ENCODE data around the gene RHCG. TPM values are rescaled to one million over a fixed set of nuclear protein-coding genes. Genes with fewer than 3 reads are reported as not detected.

The RHCG gene
- total and polyA plus RNA-seq, 2 donors: 0.85 to 9.0 TPM

- 87% methylated on average over 4 of the region's 4 CpGs for WGBS
- DNase-seq (ENCODE audit: low read depth in 6 of 9, low spot score in 9 of 9): no peak
- Histone ChIP-seq H3K9me3 (ENCODE audit: control insufficient read depth in 2 of 2, insufficient read depth in 1 of 2, low read length in 1 of 2) (no peaks in the 10 kb centered on the region), H3K36me3 (ENCODE audit: control insufficient read depth in 2 of 2, insufficient read depth in 2 of 2, low read length in 1 of 2) (no peaks in the 10 kb centered on the region), H3K4me3 (ENCODE audit: low read length in 2 of 2) (no peak overlapping the region), H3K27ac (ENCODE audit: low read depth in 1 of 2, low read length in 1 of 2) (no peak overlapping the region), H3K4me1 (ENCODE audit: control insufficient read depth in 2 of 2, insufficient read depth in 2 of 2, low read length in 2 of 2) (no peaks in the 10 kb centered on the region), H3K27me3 (ENCODE audit: control insufficient read depth in 2 of 2, insufficient read depth in 1 of 2, low read length in 1 of 2) (peaks cover 0 to 4% of the 10 kb centered on the region in 2 donors)
Measured at GRCh38 chr15:89512631-89513030, 16.2 kb upstream of the RHCG start.

- no peak for DNase-seq (ENCODE audit: low read depth in 6 of 9, low spot score in 9 of 9)
- Histone ChIP-seq H3K27ac (ENCODE audit: low read depth in 1 of 2, low read length in 1 of 2) (no peak overlapping the region), H3K36me3 (ENCODE audit: control insufficient read depth in 2 of 2, insufficient read depth in 2 of 2, low read length in 1 of 2) (no peaks in the 10 kb centered on the region), H3K9me3 (ENCODE audit: control insufficient read depth in 2 of 2, insufficient read depth in 1 of 2, low read length in 1 of 2) (no peaks in the 10 kb centered on the region), H3K4me3 (ENCODE audit: low read length in 2 of 2) (no peak overlapping the region), H3K27me3 (ENCODE audit: control insufficient read depth in 2 of 2, insufficient read depth in 1 of 2, low read length in 1 of 2) (peaks cover 0 to 2% of the 10 kb centered on the region in 2 donors), H3K4me1 (ENCODE audit: control insufficient read depth in 2 of 2, insufficient read depth in 2 of 2, low read length in 2 of 2) (no peaks in the 10 kb centered on the region)
- WGBS: 81% methylated on average over 4 of the region's 4 CpGs
Measured at GRCh38 chr15:89506026-89506686, 9.8 kb upstream of the RHCG start.

GRCh38 chr15:89504166-89504565 is 7.8 kb upstream of the RHCG start:
- no peaks in the 10 kb centered on the region for H3K4me1 ChIP-seq (ENCODE audit: control insufficient read depth in 2 of 2, insufficient read depth in 2 of 2, low read length in 2 of 2)
- H3K27me3 ChIP-seq (ENCODE audit: control insufficient read depth in 2 of 2, insufficient read depth in 1 of 2, low read length in 1 of 2): peaks cover 0 to 4% of the 10 kb centered on the region in 2 donors
- no peak for DNase-seq (ENCODE audit: low read depth in 6 of 9, low spot score in 9 of 9)
- WGBS: 77% methylated on average over 4 of the region's 4 CpGs
- H3K36me3 ChIP-seq (ENCODE audit: control insufficient read depth in 2 of 2, insufficient read depth in 2 of 2, low read length in 1 of 2): no peaks in the 10 kb centered on the region
- H3K27ac ChIP-seq (ENCODE audit: low read depth in 1 of 2, low read length in 1 of 2): no peak overlapping the region
- H3K9me3 ChIP-seq (ENCODE audit: control insufficient read depth in 2 of 2, insufficient read depth in 1 of 2, low read length in 1 of 2): no peaks in the 10 kb centered on the region
- H3K4me3 ChIP-seq (ENCODE audit: low read length in 2 of 2): no peak overlapping the region

- H3K4me3 ChIP-seq (ENCODE audit: low read length in 2 of 2): no peak overlapping the region
- DNase-seq (ENCODE audit: low read depth in 6 of 9, low spot score in 9 of 9): peak in 1 of 9 donors; percentile 9
- no peaks in the 10 kb centered on the region for H3K4me1 ChIP-seq (ENCODE audit: control insufficient read depth in 2 of 2, insufficient read depth in 2 of 2, low read length in 2 of 2)
- no peaks in the 10 kb centered on the region for H3K9me3 ChIP-seq (ENCODE audit: control insufficient read depth in 2 of 2, insufficient read depth in 1 of 2, low read length in 1 of 2)
- no peak overlapping the region for H3K27ac ChIP-seq (ENCODE audit: low read depth in 1 of 2, low read length in 1 of 2)
- H3K36me3 ChIP-seq (ENCODE audit: control insufficient read depth in 2 of 2, insufficient read depth in 2 of 2, low read length in 1 of 2): no peaks in the 10 kb centered on the region
- H3K27me3 ChIP-seq (ENCODE audit: control insufficient read depth in 2 of 2, insufficient read depth in 1 of 2, low read length in 1 of 2): peaks cover 0 to 15% of the 10 kb centered on the region in 2 donors
- 84% methylated on average over 7 of the region's 7 CpGs for WGBS
Measured at GRCh38 chr15:89502867-89503595, 6.6 kb upstream of the RHCG start.

- Histone ChIP-seq H3K27me3 (ENCODE audit: control insufficient read depth in 2 of 2, insufficient read depth in 1 of 2, low read length in 1 of 2) (peaks cover 8 to 25% of the 10 kb centered on the region in 2 donors), H3K4me1 (ENCODE audit: control insufficient read depth in 2 of 2, insufficient read depth in 2 of 2, low read length in 2 of 2) (no peaks in the 10 kb centered on the region), H3K4me3 (ENCODE audit: low read length in 2 of 2) (no peak overlapping the region), H3K36me3 (ENCODE audit: control insufficient read depth in 2 of 2, insufficient read depth in 2 of 2, low read length in 1 of 2) (no peaks in the 10 kb centered on the region), H3K9me3 (ENCODE audit: control insufficient read depth in 2 of 2, insufficient read depth in 1 of 2, low read length in 1 of 2) (no peaks in the 10 kb centered on the region), H3K27ac (ENCODE audit: low read depth in 1 of 2, low read length in 1 of 2) (no peak overlapping the region)
- no peak for DNase-seq (ENCODE audit: low read depth in 6 of 9, low spot score in 9 of 9)
- WGBS: 97% methylated on average over 5 of the region's 5 CpGs
Measured at GRCh38 chr15:89501646-89502045, 5.3 kb upstream of the RHCG start.

- peaks cover 18 to 35% of the 10 kb centered on the region in 2 donors for H3K27me3 ChIP-seq (ENCODE audit: control insufficient read depth in 2 of 2, insufficient read depth in 1 of 2, low read length in 1 of 2)
Measured at GRCh38 chr15:89500397-89501270, 4.3 kb upstream of the RHCG start.

GRCh38 chr15:89499156-89499555 is 2.8 kb upstream of the RHCG start:
- H3K27me3 ChIP-seq (ENCODE audit: control insufficient read depth in 2 of 2, insufficient read depth in 1 of 2, low read length in 1 of 2): peaks cover 20 to 49% of the 10 kb centered on the region in 2 donors
- H3K9me3 ChIP-seq (ENCODE audit: control insufficient read depth in 2 of 2, insufficient read depth in 1 of 2, low read length in 1 of 2): no peaks in the 10 kb centered on the region
- no peaks in the 10 kb centered on the region for H3K4me1 ChIP-seq (ENCODE audit: control insufficient read depth in 2 of 2, insufficient read depth in 2 of 2, low read length in 2 of 2)
- DNase-seq (ENCODE audit: low read depth in 6 of 9, low spot score in 9 of 9): no peak
- WGBS: 88% methylated on average over 8 of the region's 8 CpGs
- no peaks in the 10 kb centered on the region for H3K36me3 ChIP-seq (ENCODE audit: control insufficient read depth in 2 of 2, insufficient read depth in 2 of 2, low read length in 1 of 2)
- no peak overlapping the region for H3K4me3 ChIP-seq (ENCODE audit: low read length in 2 of 2)
- H3K27ac ChIP-seq (ENCODE audit: low read depth in 1 of 2, low read length in 1 of 2): no peak overlapping the region

More at GRCh38 chr15:89500397-89501270, 4.3 kb upstream of the RHCG start:
- H3K9me3 ChIP-seq (ENCODE audit: control insufficient read depth in 2 of 2, insufficient read depth in 1 of 2, low read length in 1 of 2): no peaks in the 10 kb centered on the region
- H3K4me3 ChIP-seq (ENCODE audit: low read length in 2 of 2): no peak overlapping the region
- H3K36me3 ChIP-seq (ENCODE audit: control insufficient read depth in 2 of 2, insufficient read depth in 2 of 2, low read length in 1 of 2): no peaks in the 10 kb centered on the region
- 88% methylated on average over 10 of the region's 10 CpGs for WGBS
- no peaks in the 10 kb centered on the region for H3K4me1 ChIP-seq (ENCODE audit: control insufficient read depth in 2 of 2, insufficient read depth in 2 of 2, low read length in 2 of 2)
- no peak for DNase-seq (ENCODE audit: low read depth in 6 of 9, low spot score in 9 of 9)
- no peak overlapping the region for H3K27ac ChIP-seq (ENCODE audit: low read depth in 1 of 2, low read length in 1 of 2)

- Histone ChIP-seq H3K27me3 (ENCODE audit: control insufficient read depth in 2 of 2, insufficient read depth in 1 of 2, low read length in 1 of 2) (peaks cover 20 to 52% of the 10 kb centered on the region in 2 donors), H3K36me3 (ENCODE audit: control insufficient read depth in 2 of 2, insufficient read depth in 2 of 2, low read length in 1 of 2) (no peaks in the 10 kb centered on the region), H3K9me3 (ENCODE audit: control insufficient read depth in 2 of 2, insufficient read depth in 1 of 2, low read length in 1 of 2) (no peaks in the 10 kb centered on the region), H3K4me1 (ENCODE audit: control insufficient read depth in 2 of 2, insufficient read depth in 2 of 2, low read length in 2 of 2) (no peaks in the 10 kb centered on the region), H3K27ac (ENCODE audit: low read depth in 1 of 2, low read length in 1 of 2) (no peak overlapping the region), H3K4me3 (ENCODE audit: low read length in 2 of 2) (no peak overlapping the region)
- WGBS: 93% methylated on average over 2 of the region's 2 CpGs
- DNase-seq (ENCODE audit: low read depth in 6 of 9, low spot score in 9 of 9): no peak
Measured at GRCh38 chr15:89498574-89498906, 2.2 kb upstream of the RHCG start.

- H3K36me3 ChIP-seq (ENCODE audit: control insufficient read depth in 2 of 2, insufficient read depth in 2 of 2, low read length in 1 of 2): no peaks in the 10 kb centered on the region
- no peaks in the 10 kb centered on the region for H3K4me1 ChIP-seq (ENCODE audit: control insufficient read depth in 2 of 2, insufficient read depth in 2 of 2, low read length in 2 of 2)
- DNase-seq (ENCODE audit: low read depth in 6 of 9, low spot score in 9 of 9): no peak
- no peak overlapping the region for H3K4me3 ChIP-seq (ENCODE audit: low read length in 2 of 2)
- peaks cover 20 to 56% of the 10 kb centered on the region in 2 donors for H3K27me3 ChIP-seq (ENCODE audit: control insufficient read depth in 2 of 2, insufficient read depth in 1 of 2, low read length in 1 of 2)
- whole genome bisulfite sequencing: 86% methylated on average over 1 of the region's 1 CpG
- H3K27ac ChIP-seq (ENCODE audit: low read depth in 1 of 2, low read length in 1 of 2): no peak overlapping the region
- H3K9me3 ChIP-seq (ENCODE audit: control insufficient read depth in 2 of 2, insufficient read depth in 1 of 2, low read length in 1 of 2): no peaks in the 10 kb centered on the region
Measured at GRCh38 chr15:89497231-89497630, 848 bp upstream of the RHCG start.
